ENCODE results near the gene ADAMTSL4. TPM values are rescaled to one million over a fixed set of nuclear protein-coding genes. Genes with fewer than 3 reads are reported as not detected.
"Not testable (repeated sequence)": the region's sequence is repeated elsewhere in the genome, so short reads cannot be mapped to it uniquely, and the experiment has no call there.

ADAMTSL4 gene
- total RNA-seq, 2 experiments from 2014 or later, result 0.16 to 0.22 TPM

DNA sequence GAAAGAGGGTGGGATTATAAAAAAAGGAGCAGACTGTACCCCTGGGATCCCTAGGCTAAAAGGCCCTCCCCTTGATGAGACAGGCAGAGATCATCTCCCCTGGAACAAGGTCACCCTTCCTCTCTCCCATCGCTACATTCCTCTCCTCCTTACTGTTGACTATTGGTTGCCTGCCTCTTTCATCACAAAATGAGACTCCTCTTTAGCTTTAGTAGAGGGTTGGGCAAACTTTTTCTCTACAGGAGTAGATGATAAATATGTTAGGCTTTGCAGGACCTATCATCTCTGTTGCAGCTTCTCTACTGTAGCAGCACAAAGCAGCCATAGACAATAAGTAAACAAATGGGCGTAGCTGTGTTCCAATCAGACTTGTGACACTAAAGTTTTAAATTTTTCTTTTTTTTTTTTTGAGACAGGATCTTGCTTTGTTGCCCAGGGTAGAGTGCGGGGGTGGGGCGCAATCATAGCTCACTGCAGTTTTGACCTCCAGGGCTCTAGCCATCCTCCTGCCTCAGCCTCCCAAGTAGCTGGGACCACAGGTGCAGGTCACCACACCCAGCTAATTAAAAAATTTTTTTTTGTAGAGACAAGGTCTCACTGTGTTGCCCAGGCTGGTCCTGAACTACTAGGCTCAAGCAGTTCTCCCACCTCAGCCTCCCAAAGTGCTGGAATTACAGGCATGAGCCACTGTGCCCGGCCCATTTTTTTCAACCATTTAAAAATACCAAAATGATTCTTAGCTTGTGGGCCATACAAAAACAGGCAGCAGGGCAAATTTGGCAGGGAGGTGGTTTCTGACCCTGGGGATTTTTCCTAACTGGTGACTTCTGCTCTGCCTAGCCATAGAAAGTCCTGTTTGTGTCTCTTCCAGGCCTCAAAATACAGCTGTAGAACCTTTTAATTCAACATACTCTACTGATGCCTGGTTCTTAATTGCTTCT lies 15.1 kb downstream of the ADAMTSL4 start:
- peak; percentile 3 for ATAC-seq (ENCODE audit: poor library complexity)

DNA sequence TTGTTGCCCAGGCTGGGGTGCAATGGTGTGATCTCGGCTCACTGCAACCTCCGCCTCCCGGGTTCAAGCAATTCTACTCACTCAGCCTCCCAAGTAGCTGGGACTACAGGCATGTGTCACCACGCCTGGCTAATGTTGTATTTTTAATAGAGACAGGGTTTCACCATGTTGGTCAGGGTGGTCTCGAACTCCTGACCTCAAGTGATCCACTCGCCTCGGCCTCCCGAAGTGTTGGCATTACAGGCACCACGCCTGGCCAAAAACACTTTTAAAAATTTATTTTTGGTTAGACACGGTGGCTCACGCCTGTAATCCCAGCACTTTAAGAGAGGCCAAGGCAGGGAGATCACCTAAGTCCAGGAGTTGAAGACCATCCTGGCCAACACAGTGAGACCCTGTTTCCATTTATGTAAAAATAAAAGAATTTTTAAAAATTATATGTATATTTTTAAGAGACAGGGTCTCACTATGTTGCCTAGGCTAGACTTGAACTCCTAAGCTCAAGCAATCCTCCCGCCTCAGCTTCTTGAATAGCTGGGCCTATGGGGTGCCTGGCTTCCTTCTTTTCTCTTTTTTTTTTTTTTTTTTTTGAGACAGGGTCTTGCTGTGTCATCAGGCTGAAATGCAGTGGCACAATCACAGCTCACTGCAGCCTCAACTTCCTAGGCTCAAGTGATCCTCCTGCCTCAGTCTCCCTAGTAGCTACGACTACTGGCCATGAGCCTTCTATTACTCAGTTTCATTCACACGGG lies 16.2 kb downstream of the ADAMTSL4 start:
- peaks cover 47% of the 10 kb centered on the region for H3K36me3 Mint-ChIP-seq (ENCODE audit: low read depth)
- H3K27ac Mint-ChIP-seq, result peak overlapping the region; percentile 98
- peaks cover 90% of the 10 kb centered on the region for H3K4me1 Mint-ChIP-seq (ENCODE audit: low read depth)
- H3K9me3 ChIP-seq (ENCODE audit: control insufficient read depth in 1 of 2, insufficient read depth in 1 of 2, low read length in 2 of 2); intact Hi-C loops (cut with DNase I, micrococcal nuclease); H3K27me3 ChIP-seq (ENCODE audit: control insufficient read depth in 1 of 2, insufficient read depth in 2 of 2, low read length in 2 of 2); H3K36me3 ChIP-seq (ENCODE audit: insufficient read depth, low read length); H3K27me3 Mint-ChIP-seq; ATAC-seq (ENCODE audit: poor library complexity); H3K9me3 Mint-ChIP-seq; H3K4me3 ChIP-seq (ENCODE audit: low read length): not testable (repeated sequence)
- H3K27ac ChIP-seq (ENCODE audit: low read depth in 1 of 2, low read length in 2 of 2), result peak overlapping the region; percentile 92 to 97
- ChIA-PET POLR2A (interaction anchor here (0.6 to 14.5 kb wide), 8 partner anchors 9 to 678 kb away, joined by 3 to 1538 read pairs (median 16); partner anchors contain the start of genes ENSA, MCL1 and RPRD2), CTCF (interaction anchor here (1.0 to 6.4 kb wide), 3 partner anchors 10 to 64 kb away, joined by 3 to 131 read pairs (median 4); partner anchors contain the start of gene ENSA)
- peak overlapping the region; percentile 56 for H3K4me3 Mint-ChIP-seq
- peak in 1 of 14 experiments; percentile 16 for DNase-seq
- peaks cover 98% of the 10 kb centered on the region for H3K4me1 ChIP-seq (ENCODE audit: insufficient read depth, low read length)

More for the DNA sequence above, 15.1 kb downstream of the ADAMTSL4 start:
- H3K27ac Mint-ChIP-seq, result peak overlapping the region; percentile 98
- Histone ChIP-seq H3K27ac (ENCODE audit: low read depth in 1 of 2, low read length in 2 of 2) (peak overlapping the region; percentile 92 to 97), H3K4me3 (ENCODE audit: low read length) (peak overlapping the region; percentile 90), H3K4me1 (ENCODE audit: insufficient read depth, low read length) (peaks cover 98% of the 10 kb centered on the region), H3K27me3 (ENCODE audit: control insufficient read depth in 1 of 2, insufficient read depth in 2 of 2, low read length in 2 of 2) (no peaks in the 10 kb centered on the region), H3K9me3 (ENCODE audit: control insufficient read depth in 1 of 2, insufficient read depth in 1 of 2, low read length in 2 of 2) (no peaks in the 10 kb centered on the region), H3K36me3 (ENCODE audit: insufficient read depth, low read length) (no peaks in the 10 kb centered on the region)
- ChIA-PET CTCF (interaction anchor here (0.6 to 6.4 kb wide), 4 partner anchors 11 to 513 kb away, joined by 3 to 183 read pairs (median 68); partner anchors contain the start of genes ENSA and MCL1), POLR2A (interaction anchor here (0.6 to 14.5 kb wide), 22 partner anchors 10 to 717 kb away, joined by 3 to 1538 read pairs (median 4); partner anchors contain the start of genes ADAMTSL4, ENSA, GOLPH3L and MCL1)
- H3K27me3 Mint-ChIP-seq, result no peaks in the 10 kb centered on the region
- intact Hi-C loops (cut with DNase I, micrococcal nuclease), result loop anchor here (5.0 kb wide), 2 partner anchors 133 to 433 kb away; partner anchors contain the start of gene GOLPH3L (in 1 of the 2)
- TF ChIP-seq, protein P1, sequence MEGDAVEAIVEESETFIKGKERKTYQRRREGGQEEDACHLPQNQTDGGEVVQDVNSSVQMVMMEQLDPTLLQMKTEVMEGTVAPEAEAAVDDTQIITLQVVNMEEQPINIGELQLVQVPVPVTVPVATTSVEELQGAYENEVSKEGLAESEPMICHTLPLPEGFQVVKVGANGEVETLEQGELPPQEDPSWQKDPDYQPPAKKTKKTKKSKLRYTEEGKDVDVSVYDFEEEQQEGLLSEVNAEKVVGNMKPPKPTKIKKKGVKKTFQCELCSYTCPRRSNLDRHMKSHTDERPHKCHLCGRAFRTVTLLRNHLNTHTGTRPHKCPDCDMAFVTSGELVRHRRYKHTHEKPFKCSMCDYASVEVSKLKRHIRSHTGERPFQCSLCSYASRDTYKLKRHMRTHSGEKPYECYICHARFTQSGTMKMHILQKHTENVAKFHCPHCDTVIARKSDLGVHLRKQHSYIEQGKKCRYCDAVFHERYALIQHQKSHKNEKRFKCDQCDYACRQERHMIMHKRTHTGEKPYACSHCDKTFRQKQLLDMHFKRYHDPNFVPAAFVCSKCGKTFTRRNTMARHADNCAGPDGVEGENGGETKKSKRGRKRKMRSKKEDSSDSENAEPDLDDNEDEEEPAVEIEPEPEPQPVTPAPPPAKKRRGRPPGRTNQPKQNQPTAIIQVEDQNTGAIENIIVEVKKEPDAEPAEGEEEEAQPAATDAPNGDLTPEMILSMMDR (IDR thresholded peaks at IDR 0.05), result no peak
- no peaks in the 10 kb centered on the region for H3K9me3 Mint-ChIP-seq
- peak in 6 of 14 experiments; percentile 41 to 60 (median 54) for DNase-seq
- H3K4me3 Mint-ChIP-seq, result peak overlapping the region; percentile 96
- H3K4me1 Mint-ChIP-seq (ENCODE audit: low read depth), result peaks cover 86% of the 10 kb centered on the region
- peaks cover 42% of the 10 kb centered on the region for H3K36me3 Mint-ChIP-seq (ENCODE audit: low read depth)

DNA sequence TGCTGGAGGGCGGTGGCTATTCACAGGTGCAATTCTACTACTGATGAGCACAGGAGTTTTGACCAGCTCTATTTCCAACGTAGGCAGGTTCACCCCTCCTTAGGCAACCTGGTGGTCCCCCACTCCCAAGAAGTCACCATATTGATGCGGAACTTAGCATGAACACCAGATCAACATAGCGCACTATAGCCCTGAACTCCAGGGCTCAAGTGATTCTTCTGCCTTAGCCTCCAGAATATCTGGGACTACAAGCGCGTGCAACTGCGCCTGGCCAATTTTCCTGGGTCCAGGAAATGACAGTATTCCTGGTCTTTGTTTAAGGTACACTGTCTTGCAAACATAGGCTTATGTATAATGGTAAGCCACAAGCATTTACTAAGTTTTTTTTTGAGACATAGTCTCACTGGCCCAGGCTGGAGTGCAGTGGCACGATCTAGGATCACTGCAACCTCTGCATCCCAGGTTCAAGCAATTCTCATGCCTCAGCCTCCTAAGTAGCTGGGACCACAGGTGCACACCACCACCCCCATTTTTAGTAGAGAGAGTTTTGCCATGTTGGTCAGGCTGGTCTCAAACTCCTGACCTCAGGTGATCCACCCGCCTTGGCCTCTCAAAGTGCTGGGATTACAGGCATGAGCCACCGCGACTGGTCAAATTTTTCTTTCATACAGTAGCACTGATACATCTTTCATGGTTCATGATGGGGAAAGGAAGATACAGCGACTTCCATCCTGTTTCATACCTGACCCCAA lies 17.6 kb downstream of the ADAMTSL4 start:
- peak overlapping the region; percentile 26 to 97 for H3K27ac ChIP-seq (ENCODE audit: low read depth in 1 of 2, low read length in 2 of 2)
- no peaks in the 10 kb centered on the region for H3K27me3 ChIP-seq (ENCODE audit: control insufficient read depth in 1 of 2, insufficient read depth in 2 of 2, low read length in 2 of 2)
- intact Hi-C loops (cut with DNase I, micrococcal nuclease), result no loop called here
- peaks cover 18% of the 10 kb centered on the region for H3K36me3 ChIP-seq (ENCODE audit: insufficient read depth, low read length)
- ATAC-seq (ENCODE audit: poor library complexity), result no peak
- H3K4me1 Mint-ChIP-seq (ENCODE audit: low read depth), result peaks cover 90% of the 10 kb centered on the region
- POLR2A ChIA-PET, result interaction anchor here (1.0 to 15.4 kb wide), 12 partner anchors 2 to 680 kb away, joined by 3 to 1538 read pairs (median 4); partner anchors contain the start of genes ADAMTSL4, ENSA, FALEC and MCL1
- DNase-seq, result peak in 1 of 14 experiments; percentile 9
- peaks cover 98% of the 10 kb centered on the region for H3K4me1 ChIP-seq (ENCODE audit: insufficient read depth, low read length)
- TF ChIP-seq, protein P1 (IDR thresholded peaks at IDR 0.05), result no peak
- no peaks in the 10 kb centered on the region for H3K27me3 Mint-ChIP-seq
- no peaks in the 10 kb centered on the region for H3K9me3 ChIP-seq (ENCODE audit: control insufficient read depth in 1 of 2, insufficient read depth in 1 of 2, low read length in 2 of 2)
- no peaks in the 10 kb centered on the region for H3K9me3 Mint-ChIP-seq
- H3K27ac Mint-ChIP-seq, result peak overlapping the region; percentile 98
- H3K4me3 ChIP-seq (ENCODE audit: low read length), result peak overlapping the region; percentile 50
- CTCF ChIA-PET, result interaction anchor here (1.0 to 3.1 kb wide), 4 partner anchors 8 to 55 kb away, joined by 3 to 19 read pairs (median 4); partner anchors contain the start of gene MCL1
- peaks cover 49% of the 10 kb centered on the region for H3K36me3 Mint-ChIP-seq (ENCODE audit: low read depth)
- peak overlapping the region; percentile 83 for H3K4me3 Mint-ChIP-seq
